DND-41 (cell line): ENCODE data around the gene NFATC2.

ENCODE experiments used
- ATAC-seq: fragments of 200-7000 bp; cut with Tn5 transposase; 3 replicates; pipeline ENCODE4 v1.9.1; 2021; ENCODE audit warnings: low read depth; ENCODE audit not compliant: insufficient read depth
- DNase-seq: peaks from one replicate; pipeline ENCODE4 v3.0.0-alpha.2; 2020
- H2AFZ ChIP-seq: 2 replicates; pipeline ENCODE4 v1.6.0; 2012; ENCODE audit warnings: low read depth, low read length
- H3K27ac ChIP-seq: 2 replicates; pipeline ENCODE4 v1.5.1; 2012; ENCODE audit warnings: low read length, inconsistent platforms
- H3K27me3 ChIP-seq: fragments of 200-600 bp; sonication (generic); 2 replicates; pipeline ENCODE4 v1.6.0; 2012; ENCODE audit warnings: low read length, mild to moderate bottlenecking, inconsistent platforms; ENCODE audit not compliant: insufficient read depth, poor library complexity
- H3K36me3 ChIP-seq: 2 replicates; pipeline ENCODE4 v1.5.1; 2012; ENCODE audit warnings: low read length, inconsistent platforms; ENCODE audit not compliant: insufficient read depth
- H3K4me1 ChIP-seq: 2 replicates; pipeline ENCODE4 v1.5.1; 2012; ENCODE audit warnings: mild to moderate bottlenecking, low read length; ENCODE audit not compliant: insufficient read depth
- H3K4me2 ChIP-seq: 2 replicates; pipeline ENCODE4 v1.6.0; 2012; ENCODE audit warnings: mild to moderate bottlenecking, moderate library complexity, low read length, inconsistent platforms; ENCODE audit not compliant: insufficient read depth
- H3K4me3 ChIP-seq, 2 experiments: fragments of 200-600 bp in 1 of 2; shearing (Covaris generic) in 1 of 2; 2 replicates each; pipeline ENCODE4 v1.5.1; 2012 to 2016; ENCODE audit warnings: inconsistent platforms in 2 of 2, low read length in 2 of 2, mild to moderate bottlenecking in 2 of 2, low read depth in 1 of 2, moderate library complexity in 1 of 2
- H3K79me2 ChIP-seq: 2 replicates; pipeline ENCODE4 v1.6.0; 2012; ENCODE audit warnings: low read length, inconsistent platforms; ENCODE audit not compliant: insufficient read depth
- H3K9ac ChIP-seq: 2 replicates; pipeline ENCODE4 v1.6.0; 2012; ENCODE audit warnings: low read depth, mild to moderate bottlenecking, inconsistent platforms, low read length, moderate library complexity
- H3K9me3 ChIP-seq: 2 replicates; pipeline ENCODE4 v1.5.1; 2012; ENCODE audit warnings: low read length, moderate library complexity, mild to moderate bottlenecking, inconsistent platforms; ENCODE audit not compliant: insufficient read depth, severe bottlenecking
- H4K20me1 ChIP-seq: 2 replicates; pipeline ENCODE4 v1.6.0; 2012; ENCODE audit warnings: low read length; ENCODE audit not compliant: insufficient read depth
- EZH2 ChIP-seq: IDR thresholded peaks from 3 replicates; pipeline ENCODE4 v1.6.1; 2012; ENCODE audit warnings: borderline replicate concordance, low read depth, mild to moderate bottlenecking, moderate library complexity, low read length, inconsistent platforms; ENCODE audit not compliant: severe bottlenecking
- TF ChIP-seq, protein P1 (sequence below): IDR thresholded peaks from 2 replicates; pipeline ENCODE4 v1.5.1; 2012; ENCODE audit warnings: borderline replicate concordance, low read length, moderate library complexity, mild to moderate bottlenecking; ENCODE audit not compliant: poor library complexity, severe bottlenecking; ENCODE audit errors: extremely low read depth

Gene NFATC2

DNA sequence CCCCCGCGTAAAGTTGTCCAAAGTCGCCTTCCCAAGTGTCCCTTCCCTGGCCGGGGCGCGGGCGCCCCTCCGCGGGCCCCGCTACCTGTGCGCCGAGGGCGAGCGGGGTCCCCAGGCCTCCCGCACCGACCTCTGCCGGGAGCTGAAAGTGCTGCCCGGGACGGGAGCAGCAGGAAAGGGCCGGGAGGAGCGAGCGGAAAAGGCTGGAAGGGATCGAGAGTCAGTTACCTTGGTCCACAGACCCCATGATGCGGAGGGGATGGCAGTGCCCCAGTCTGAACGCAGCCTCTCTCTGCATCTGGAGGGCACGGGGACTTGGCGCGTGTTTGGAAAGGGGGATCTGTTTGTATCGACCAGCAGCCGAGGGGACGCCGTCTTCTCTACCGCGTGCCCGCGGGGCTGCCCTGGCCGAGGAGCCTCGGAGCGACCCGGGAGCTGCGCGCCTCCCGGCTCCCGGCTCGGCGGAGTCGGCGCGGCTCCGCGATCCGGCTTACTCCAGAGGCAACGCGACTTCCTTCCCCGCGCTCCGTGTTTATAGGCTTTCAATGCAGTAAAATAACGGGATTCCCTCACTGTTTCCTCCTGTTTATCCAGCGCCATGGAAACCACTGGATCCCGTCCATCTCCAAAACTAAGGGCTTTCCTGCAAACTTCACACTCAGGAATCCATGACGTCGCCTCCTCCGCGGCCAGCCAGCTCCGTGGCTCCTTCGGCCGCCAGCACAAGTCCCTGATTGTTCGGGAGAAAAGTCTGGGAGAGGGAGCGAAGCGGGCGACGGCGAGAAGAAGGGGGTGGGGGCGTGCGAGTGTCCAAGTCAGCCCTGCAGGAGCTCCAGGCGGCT is 20.0 kb upstream of the NFATC2 start:
- Histone ChIP-seq H3K27ac (no peak overlapping the region), H2AFZ (no peak overlapping the region), H3K27me3 (peaks cover 5% of the 10 kb centered on the region), H3K9me3 (no peaks in the 10 kb centered on the region), H3K4me3 (no peak overlapping the region), H3K79me2 (no peaks in the 10 kb centered on the region), H3K36me3 (no peaks in the 10 kb centered on the region), H3K4me1 (no peaks in the 10 kb centered on the region), H4K20me1 (no peaks in the 10 kb centered on the region), H3K9ac (no peak overlapping the region), H3K4me2 (no peak overlapping the region)
- TF ChIP-seq, protein P1, sequence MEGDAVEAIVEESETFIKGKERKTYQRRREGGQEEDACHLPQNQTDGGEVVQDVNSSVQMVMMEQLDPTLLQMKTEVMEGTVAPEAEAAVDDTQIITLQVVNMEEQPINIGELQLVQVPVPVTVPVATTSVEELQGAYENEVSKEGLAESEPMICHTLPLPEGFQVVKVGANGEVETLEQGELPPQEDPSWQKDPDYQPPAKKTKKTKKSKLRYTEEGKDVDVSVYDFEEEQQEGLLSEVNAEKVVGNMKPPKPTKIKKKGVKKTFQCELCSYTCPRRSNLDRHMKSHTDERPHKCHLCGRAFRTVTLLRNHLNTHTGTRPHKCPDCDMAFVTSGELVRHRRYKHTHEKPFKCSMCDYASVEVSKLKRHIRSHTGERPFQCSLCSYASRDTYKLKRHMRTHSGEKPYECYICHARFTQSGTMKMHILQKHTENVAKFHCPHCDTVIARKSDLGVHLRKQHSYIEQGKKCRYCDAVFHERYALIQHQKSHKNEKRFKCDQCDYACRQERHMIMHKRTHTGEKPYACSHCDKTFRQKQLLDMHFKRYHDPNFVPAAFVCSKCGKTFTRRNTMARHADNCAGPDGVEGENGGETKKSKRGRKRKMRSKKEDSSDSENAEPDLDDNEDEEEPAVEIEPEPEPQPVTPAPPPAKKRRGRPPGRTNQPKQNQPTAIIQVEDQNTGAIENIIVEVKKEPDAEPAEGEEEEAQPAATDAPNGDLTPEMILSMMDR = no peak
- TF ChIP-seq EZH2 = no peak
- ATAC-seq = no peak
- DNase-seq = no peak

DNA sequence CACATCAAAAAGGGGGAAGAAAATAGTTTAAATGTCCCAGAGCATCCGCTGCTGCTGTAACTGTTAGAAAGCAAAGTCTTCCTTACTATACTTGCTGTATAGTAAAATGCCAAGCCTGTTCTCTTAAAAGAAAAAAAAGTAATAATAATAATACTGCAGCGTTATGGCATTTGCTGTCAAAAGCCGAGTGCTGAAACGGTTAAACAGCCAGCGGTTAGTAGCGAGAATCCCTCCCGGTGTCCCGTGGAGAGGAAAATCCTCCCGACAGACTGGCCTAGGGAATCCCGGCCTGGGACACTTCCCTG is 19.5 kb upstream of the NFATC2 start:
- Histone ChIP-seq H3K4me3 (no peak overlapping the region), H3K36me3 (no peaks in the 10 kb centered on the region), H3K4me2 (no peak overlapping the region), H3K79me2 (no peaks in the 10 kb centered on the region), H3K4me1 (no peaks in the 10 kb centered on the region), H3K27me3 (peaks cover 5% of the 10 kb centered on the region), H3K27ac (no peak overlapping the region), H4K20me1 (no peaks in the 10 kb centered on the region), H3K9me3 (no peaks in the 10 kb centered on the region), H3K9ac (no peak overlapping the region), H2AFZ (no peak overlapping the region)
- DNase-seq (no peak), ATAC-seq (no peak)
- TF ChIP-seq, protein P1 = no peak
- no peak for TF ChIP-seq EZH2

- no peaks in the 10 kb centered on the region for H4K20me1 ChIP-seq
- H3K27ac ChIP-seq = no peak overlapping the region
- H3K9me3 ChIP-seq = no peaks in the 10 kb centered on the region
- no peak overlapping the region for H3K4me3 ChIP-seq
- no peak overlapping the region for H3K9ac ChIP-seq
- TF ChIP-seq EZH2 = no peak
- TF ChIP-seq, protein P1 = no peak
- peaks cover 5% of the 10 kb centered on the region for H3K27me3 ChIP-seq
- no peaks in the 10 kb centered on the region for H3K79me2 ChIP-seq
- no peaks in the 10 kb centered on the region for H3K36me3 ChIP-seq
- DNase-seq (no peak), ATAC-seq (no peak)
- H3K4me2 ChIP-seq = no peak overlapping the region
- no peaks in the 10 kb centered on the region for H3K4me1 ChIP-seq
- H2AFZ ChIP-seq = no peak overlapping the region
These were observed 18.2 kb upstream of the NFATC2 start for GRCh38 chr20:51560550-51561307.
